Measurements from ENCODE around the gene TTN.

Gene TTN

GRCh38 chr2:178844701-178845100 is 37.5 kb upstream of the TTN start:
- peaks cover 8% of the 10 kb centered on the region for H3K36me3 Mint-ChIP-seq (ENCODE audit: low read depth)
- H3K9me3 Mint-ChIP-seq: peaks cover 7% of the 10 kb centered on the region
- no peak overlapping the region for H3K4me3 Mint-ChIP-seq
- peak overlapping the region in 2 of 3 experiments; percentile 66 to 84 for H3K27ac Mint-ChIP-seq
- no peaks in the 10 kb centered on the region for H3K27me3 Mint-ChIP-seq (ENCODE audit: low read depth)
- no peak for TF ChIP-seq CTCF (IDR thresholded peaks at IDR 0.05; ENCODE audit: unreplicated experiment in 3 of 3)
- H3K4me1 Mint-ChIP-seq: peaks cover 19% of the 10 kb centered on the region

- Mint-ChIP-seq H3K36me3 (ENCODE audit: low read depth) (peaks cover 8% of the 10 kb centered on the region), H3K4me3 (no peak overlapping the region), H3K27ac (peak overlapping the region in 1 of 3 experiments; percentile 84), H3K4me1 (peaks cover 19% of the 10 kb centered on the region), H3K9me3 (peaks cover 7% of the 10 kb centered on the region), H3K27me3 (ENCODE audit: low read depth) (no peaks in the 10 kb centered on the region)
- TF ChIP-seq CTCF (IDR thresholded peaks at IDR 0.05; ENCODE audit: unreplicated experiment in 3 of 3): no peak
These were observed 37.0 kb upstream of the TTN start for GRCh38 chr2:178844269-178844668.

- no peak for TF ChIP-seq CTCF (IDR thresholded peaks at IDR 0.05; ENCODE audit: unreplicated experiment in 3 of 3)
- H3K36me3 Mint-ChIP-seq (ENCODE audit: low read depth): peaks cover 8% of the 10 kb centered on the region
- no peak overlapping the region for H3K4me3 Mint-ChIP-seq
- no peaks in the 10 kb centered on the region for H3K27me3 Mint-ChIP-seq (ENCODE audit: low read depth)
- peaks cover 7% of the 10 kb centered on the region for H3K9me3 Mint-ChIP-seq
- H3K27ac Mint-ChIP-seq: no peak overlapping the region
- peaks cover 19% of the 10 kb centered on the region for H3K4me1 Mint-ChIP-seq
These were observed 36.5 kb upstream of the TTN start for GRCh38 chr2:178843697-178844096.

- no peak overlapping the region for H3K27ac Mint-ChIP-seq
These were observed 29.6 kb upstream of the TTN start for GRCh38 chr2:178836807-178837206.

GRCh38 chr2:178834086-178834485 is 26.9 kb upstream of the TTN start:
- Mint-ChIP-seq H3K9me3 (no peaks in the 10 kb centered on the region), H3K4me3 (no peak overlapping the region), H3K27ac (no peak overlapping the region), H3K27me3 (ENCODE audit: low read depth) (peaks cover 9% of the 10 kb centered on the region), H3K4me1 (peaks cover 14% of the 10 kb centered on the region), H3K36me3 (ENCODE audit: low read depth) (no peaks in the 10 kb centered on the region)
- no peak for TF ChIP-seq CTCF (IDR thresholded peaks at IDR 0.05; ENCODE audit: unreplicated experiment in 3 of 3)

More at GRCh38 chr2:178836807-178837206, 29.6 kb upstream of the TTN start:
- no peak overlapping the region for H3K4me3 Mint-ChIP-seq
- H3K36me3 Mint-ChIP-seq (ENCODE audit: low read depth): no peaks in the 10 kb centered on the region
- TF ChIP-seq CTCF (IDR thresholded peaks at IDR 0.05; ENCODE audit: unreplicated experiment in 3 of 3): no peak
- peaks cover 5% of the 10 kb centered on the region for H3K4me1 Mint-ChIP-seq
- peaks cover 9% of the 10 kb centered on the region for H3K27me3 Mint-ChIP-seq (ENCODE audit: low read depth)
- no peaks in the 10 kb centered on the region for H3K9me3 Mint-ChIP-seq

GRCh38 chr2:178833382-178833781 is 26.2 kb upstream of the TTN start:
- H3K4me3 Mint-ChIP-seq: no peak overlapping the region
- peaks cover 8% of the 10 kb centered on the region for H3K27me3 Mint-ChIP-seq (ENCODE audit: low read depth)
- H3K9me3 Mint-ChIP-seq: no peaks in the 10 kb centered on the region
- no peak overlapping the region for H3K27ac Mint-ChIP-seq
- no peak for TF ChIP-seq CTCF (IDR thresholded peaks at IDR 0.05; ENCODE audit: unreplicated experiment in 3 of 3)
- H3K36me3 Mint-ChIP-seq (ENCODE audit: low read depth): no peaks in the 10 kb centered on the region
- H3K4me1 Mint-ChIP-seq: peaks cover 19% of the 10 kb centered on the region
